ENCODE data around the gene ZNF732. TPM values are rescaled to one million over a fixed set of nuclear protein-coding genes. Genes with fewer than 3 reads are reported as not detected.

ZNF732 gene
- total RNA-seq, 1 experiment from 2014 or later: not detected

DNA sequence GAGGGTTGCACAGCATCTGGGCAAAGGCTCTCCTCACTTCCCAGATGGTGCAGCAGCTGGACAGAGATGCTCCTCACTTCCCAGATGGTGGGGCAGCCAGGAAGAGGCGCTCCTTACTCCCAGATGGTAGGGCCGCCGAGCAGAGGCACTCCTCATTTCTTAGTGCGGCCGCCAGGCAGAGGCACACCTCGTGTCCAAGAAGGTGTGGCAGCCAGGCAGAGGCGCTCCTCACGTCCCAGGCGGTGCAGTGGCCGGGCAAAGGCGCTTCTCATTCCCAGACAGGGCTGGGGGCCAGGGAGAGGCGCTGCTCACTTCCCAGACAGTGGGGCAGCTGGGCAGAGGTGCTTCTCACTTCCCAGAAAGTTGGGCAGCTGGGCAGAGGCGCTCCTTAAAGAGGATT lies 48.8 kb downstream of the ZNF732 start:
- H3K36me3 ChIP-seq (ENCODE audit: control insufficient read depth in 1 of 2, insufficient read depth in 2 of 2, low read length in 2 of 2): no peaks in the 10 kb centered on the region
- no peak overlapping the region for H3K9ac ChIP-seq (ENCODE audit: low read length)
- CTCF ChIA-PET: no interaction called here
- no peaks in the 10 kb centered on the region for H3K4me1 ChIP-seq (ENCODE audit: control insufficient read depth in 1 of 2, insufficient read depth in 2 of 2, low read length in 2 of 2)
- DNase-seq (ENCODE audit: low read depth, low spot score) (no peak), ATAC-seq (no peak)
- H2AFZ ChIP-seq (ENCODE audit: low read depth, low read length, poor library complexity, severe bottlenecking): no peak overlapping the region
- no peak overlapping the region for H3K4me2 ChIP-seq (ENCODE audit: low read length)
- no peak overlapping the region for H3K4me3 ChIP-seq (replicated peaks in 1 of 2; ENCODE audit: low read depth in 1 of 2, low read length in 2 of 2)
- TF ChIP-seq, protein P1, sequence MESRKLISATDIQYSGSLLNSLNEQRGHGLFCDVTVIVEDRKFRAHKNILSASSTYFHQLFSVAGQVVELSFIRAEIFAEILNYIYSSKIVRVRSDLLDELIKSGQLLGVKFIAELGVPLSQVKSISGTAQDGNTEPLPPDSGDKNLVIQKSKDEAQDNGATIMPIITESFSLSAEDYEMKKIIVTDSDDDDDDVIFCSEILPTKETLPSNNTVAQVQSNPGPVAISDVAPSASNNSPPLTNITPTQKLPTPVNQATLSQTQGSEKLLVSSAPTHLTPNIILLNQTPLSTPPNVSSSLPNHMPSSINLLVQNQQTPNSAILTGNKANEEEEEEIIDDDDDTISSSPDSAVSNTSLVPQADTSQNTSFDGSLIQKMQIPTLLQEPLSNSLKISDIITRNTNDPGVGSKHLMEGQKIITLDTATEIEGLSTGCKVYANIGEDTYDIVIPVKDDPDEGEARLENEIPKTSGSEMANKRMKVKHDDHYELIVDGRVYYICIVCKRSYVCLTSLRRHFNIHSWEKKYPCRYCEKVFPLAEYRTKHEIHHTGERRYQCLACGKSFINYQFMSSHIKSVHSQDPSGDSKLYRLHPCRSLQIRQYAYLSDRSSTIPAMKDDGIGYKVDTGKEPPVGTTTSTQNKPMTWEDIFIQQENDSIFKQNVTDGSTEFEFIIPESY (IDR thresholded peaks at IDR 0.05; ENCODE audit: extremely low read depth, insufficient replicate concordance, low read length): no peak
- TF ChIP-seq, protein P2, sequence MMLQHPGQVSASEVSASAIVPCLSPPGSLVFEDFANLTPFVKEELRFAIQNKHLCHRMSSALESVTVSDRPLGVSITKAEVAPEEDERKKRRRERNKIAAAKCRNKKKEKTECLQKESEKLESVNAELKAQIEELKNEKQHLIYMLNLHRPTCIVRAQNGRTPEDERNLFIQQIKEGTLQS (IDR thresholded peaks at IDR 0.05): no peak
- no peak for TF ChIP-seq ELF1 (IDR thresholded peaks at IDR 0.05; ENCODE audit: borderline replicate concordance, low read depth)
- TF ChIP-seq EZH2 (IDR thresholded peaks at IDR 0.05): no peak
- no peak for TF ChIP-seq ZFX (IDR thresholded peaks at IDR 0.05)
- no peak for TF ChIP-seq EZH2phosphoT487 (IDR thresholded peaks at IDR 0.05; ENCODE audit: borderline replicate concordance)
- no peak for TF ChIP-seq SIN3A (IDR thresholded peaks at IDR 0.05; ENCODE audit: low read depth)
- no peak for TF ChIP-seq CEBPB (IDR thresholded peaks at IDR 0.05; ENCODE audit: low read depth)
- TF ChIP-seq RAD21 (IDR thresholded peaks at IDR 0.05; ENCODE audit: low read depth): no peak
- no peak for TF ChIP-seq POLR2A (IDR thresholded peaks at IDR 0.05; ENCODE audit: borderline replicate concordance, extremely low read depth, insufficient read depth, insufficient read length)
- no peaks in the 10 kb centered on the region for H4K20me1 ChIP-seq (ENCODE audit: insufficient read depth)
- POLR2A ChIA-PET: no interaction called here
- no peaks in the 10 kb centered on the region for H3K9me2 ChIP-seq (ENCODE audit: insufficient read depth)
- intact Hi-C loops (cut with micrococcal nuclease): no loop called here
- no peaks in the 10 kb centered on the region for H3K79me2 ChIP-seq (ENCODE audit: insufficient read depth, low read length)
- no peak overlapping the region for H3K27ac ChIP-seq (ENCODE audit: low read depth, low read length)
- peaks cover 13 to 19% of the 10 kb centered on the region in 2 experiments; a peak in 2 of 4 replicates for H3K9me3 ChIP-seq (ENCODE audit: control insufficient read depth in 1 of 2, insufficient read depth in 1 of 2, low read depth in 1 of 2, low read length in 2 of 2)
- no peaks in the 10 kb centered on the region for H3K27me3 ChIP-seq (ENCODE audit: insufficient read depth, low read length)
- RAD21 ChIA-PET (ENCODE audit: low non-redundant PET in 1 of 2, low total read pairs in 2 of 2, uncharacterized antibody in 2 of 2, unreplicated experiment in 2 of 2): no interaction called here
- no TSS peak for BruUV-seq (replicated peaks)

Measured in HCT116 (cell line).